Endothelial cell (in vitro differentiated cells): ENCODE results near the gene EMC10. TPM values are rescaled to one million over a fixed set of nuclear protein-coding genes. Genes with fewer than 3 reads are reported as not detected.

Experiments used
- DNase-seq: peaks from one replicate; pipeline ENCODE4 v3.0.0; 2021; ENCODE audit warnings: low spot score
- H3K27ac Mint-ChIP-seq: one replicate; pipeline ENCODE4 v1.8.0; 2021; ENCODE audit warnings: mixed read lengths, inconsistent platforms; ENCODE audit not compliant: unreplicated experiment
- H3K27me3 Mint-ChIP-seq: one replicate; pipeline ENCODE4 v1.8.0; 2021; ENCODE audit warnings: mild to moderate bottlenecking, moderate library complexity, mixed read lengths, inconsistent platforms; ENCODE audit not compliant: unreplicated experiment
- H3K36me3 Mint-ChIP-seq: one replicate; pipeline ENCODE4 v1.8.0; 2021; ENCODE audit warnings: mild to moderate bottlenecking, low read depth, mixed read lengths, inconsistent platforms; ENCODE audit not compliant: unreplicated experiment
- H3K4me1 Mint-ChIP-seq: one replicate; pipeline ENCODE4 v1.8.0; 2021; ENCODE audit warnings: mild to moderate bottlenecking, mixed read lengths, inconsistent platforms; ENCODE audit not compliant: unreplicated experiment
- H3K4me3 Mint-ChIP-seq: one replicate; pipeline ENCODE4 v1.8.0; 2021; ENCODE audit warnings: mild to moderate bottlenecking, mixed read lengths, inconsistent platforms; ENCODE audit not compliant: unreplicated experiment
- H3K9me3 Mint-ChIP-seq: one replicate; pipeline ENCODE4 v1.8.0; 2021; ENCODE audit warnings: mixed read lengths, inconsistent platforms; ENCODE audit not compliant: unreplicated experiment
- CTCF ChIP-seq: fragments of 200-600 bp; sonication (generic); IDR thresholded peaks from one replicate; pipeline ENCODE4 v1.5.0; 2021; ENCODE audit warnings: antibody characterized with exemption; ENCODE audit not compliant: unreplicated experiment
- total RNA-seq: library from RNA; stranded (reverse); fragmentation: NEBNext Ultra II Directional; extraction: Animal tissue kit (Norgen Biotek cat#: 25700); gene quantifications from one replicate; pipeline ENCODE4 v1.2.1, GENCODE V29; 2021; ENCODE audit not compliant: unreplicated experiment

The EMC10 gene
- total RNA-seq, 1 donor from 2014 or later, result 0.21 TPM

- Mint-ChIP-seq H3K4me1 (no peaks in the 10 kb centered on the region), H3K27ac (peak overlapping the region; percentile 89), H3K36me3 (peaks cover 38% of the 10 kb centered on the region), H3K4me3 (peak overlapping the region; percentile 80), H3K9me3 (peaks cover 54% of the 10 kb centered on the region), H3K27me3 (peaks cover 27% of the 10 kb centered on the region)
- TF ChIP-seq CTCF, result no peak
- DNase-seq, result no peak
These were observed 14.7 kb downstream of the EMC10 start for GRCh38 chr19:50490991-50491472.

- Mint-ChIP-seq H3K4me3 (no peak overlapping the region), H3K4me1 (no peaks in the 10 kb centered on the region), H3K9me3 (peaks cover 44% of the 10 kb centered on the region), H3K36me3 (peaks cover 34% of the 10 kb centered on the region), H3K27ac (no peak overlapping the region), H3K27me3 (peaks cover 28% of the 10 kb centered on the region)
- TF ChIP-seq CTCF, result no peak
- no peak for DNase-seq
These were observed 16.2 kb downstream of the EMC10 start for GRCh38 chr19:50492303-50493052.

GRCh38 chr19:50493171-50493570, 16.9 kb downstream of the EMC10 start:
- Mint-ChIP-seq H3K27ac (no peak overlapping the region), H3K36me3 (peaks cover 34% of the 10 kb centered on the region), H3K4me3 (no peak overlapping the region), H3K9me3 (peaks cover 44% of the 10 kb centered on the region), H3K27me3 (peaks cover 28% of the 10 kb centered on the region), H3K4me1 (no peaks in the 10 kb centered on the region)
- TF ChIP-seq CTCF, result no peak
- no peak for DNase-seq

GRCh38 chr19:50494186-50495019, 18.1 kb downstream of the EMC10 start:
- H3K36me3 Mint-ChIP-seq, result peaks cover 29% of the 10 kb centered on the region
- no peak for DNase-seq
- H3K27ac Mint-ChIP-seq, result no peak overlapping the region
- no peak for TF ChIP-seq CTCF
- H3K9me3 Mint-ChIP-seq, result peaks cover 34% of the 10 kb centered on the region
- peaks cover 24% of the 10 kb centered on the region for H3K27me3 Mint-ChIP-seq
- H3K4me1 Mint-ChIP-seq, result no peaks in the 10 kb centered on the region
- no peak overlapping the region for H3K4me3 Mint-ChIP-seq
